ENCODE measurements around the gene NDUFA13.
"Not testable (repeated sequence)": the region's sequence is repeated elsewhere in the genome, so short reads cannot be mapped to it uniquely, and the experiment has no call there.

The NDUFA13 gene

DNA sequence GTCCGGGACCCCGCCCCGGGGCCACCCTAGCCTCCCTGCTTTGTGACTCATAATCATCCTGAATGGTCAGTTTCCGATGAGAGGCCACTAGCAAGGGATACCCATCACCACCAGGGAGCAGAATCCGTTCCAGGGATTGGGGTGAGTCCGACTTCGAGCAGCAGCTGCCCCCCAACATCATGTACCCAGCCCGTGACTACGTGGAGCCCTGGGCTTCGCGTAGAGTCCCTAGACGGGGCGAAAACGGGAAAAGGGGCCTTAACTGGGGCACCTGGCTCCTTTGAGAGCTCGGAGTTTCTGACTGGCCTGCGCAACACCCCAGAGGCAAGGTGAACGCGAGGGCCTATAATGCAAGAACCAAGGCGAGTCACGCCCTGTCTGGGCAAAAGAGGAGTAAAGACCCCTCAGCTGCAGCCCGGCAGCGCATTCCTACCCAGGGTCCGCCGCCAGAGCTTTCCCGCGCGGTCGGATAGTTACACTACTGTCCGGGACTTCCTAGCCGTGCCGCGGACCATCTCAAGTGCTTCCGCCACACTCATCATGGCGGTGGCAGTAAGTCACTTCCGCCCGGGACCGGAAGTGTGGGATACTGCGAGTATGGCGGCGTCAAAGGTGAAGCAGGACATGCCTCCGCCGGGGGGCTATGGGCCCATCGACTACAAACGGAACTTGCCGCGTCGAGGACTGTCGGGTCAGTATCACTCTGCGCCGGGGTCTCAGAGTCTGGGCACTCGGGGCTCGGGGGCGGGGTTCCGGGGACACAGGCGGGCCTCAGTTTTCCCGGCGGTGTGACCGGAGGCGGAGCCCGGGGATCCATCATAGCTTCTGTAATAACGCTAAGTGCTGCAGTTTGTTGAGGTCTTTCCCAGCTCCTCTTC is at the start of gene NDUFA13:
Gene NDUFA13, plus strand, starts transcription at position 584 of the 878 bp plus-strand sequence. Its CDS starts 14 bp downstream, at position 598.
- DNase-seq, result peak; percentile 94

DNA sequence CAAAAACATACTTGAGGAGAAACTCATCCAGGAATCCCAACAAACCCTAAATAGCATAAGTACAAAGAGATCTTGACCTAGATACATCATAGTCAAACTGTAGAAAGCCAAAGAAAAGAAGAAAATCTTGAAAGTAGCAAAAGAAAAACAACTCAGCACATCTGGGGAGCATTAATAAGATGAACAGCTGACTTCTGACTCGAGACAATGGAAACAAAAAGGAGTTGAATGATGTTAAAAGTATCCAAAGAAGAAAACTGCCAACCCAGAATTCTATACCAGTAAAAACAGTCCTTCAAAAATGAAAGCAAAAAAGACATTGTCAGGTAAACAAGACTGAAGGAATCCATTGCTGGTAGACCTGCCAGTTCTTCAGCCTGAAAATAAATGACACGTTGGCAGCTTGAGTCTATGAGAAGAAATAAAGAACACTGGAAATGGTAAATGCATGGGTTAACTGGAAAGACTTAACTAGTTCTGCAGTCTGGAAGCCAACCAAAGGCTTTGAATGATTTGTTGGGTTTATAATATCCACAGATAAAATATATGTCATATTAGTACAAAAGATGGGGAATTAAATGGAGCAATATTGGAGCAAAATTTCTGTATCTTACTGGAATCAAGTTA is 47.5 kb upstream of the NDUFA13 start:
- no peak for DNase-seq

DNA sequence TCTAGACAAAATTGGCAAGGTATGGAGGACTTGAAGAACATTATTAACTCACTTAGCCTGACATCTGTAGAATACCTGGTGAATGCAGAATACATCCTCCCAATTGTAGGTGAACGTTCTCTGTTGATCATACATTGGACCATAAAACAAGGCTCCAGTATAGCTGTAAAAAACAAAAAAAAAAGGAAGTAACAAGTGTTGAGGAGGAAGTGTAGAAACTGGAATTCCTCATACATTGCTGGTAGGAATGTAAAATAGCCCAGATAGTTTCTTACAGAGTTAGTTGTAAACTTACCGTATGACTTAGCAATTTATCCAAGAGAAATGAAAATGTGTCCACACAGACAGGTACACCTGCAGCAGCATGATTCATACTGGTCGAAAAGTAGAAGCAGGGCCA is 45.4 kb upstream of the NDUFA13 start:
- no peak for DNase-seq

DNA sequence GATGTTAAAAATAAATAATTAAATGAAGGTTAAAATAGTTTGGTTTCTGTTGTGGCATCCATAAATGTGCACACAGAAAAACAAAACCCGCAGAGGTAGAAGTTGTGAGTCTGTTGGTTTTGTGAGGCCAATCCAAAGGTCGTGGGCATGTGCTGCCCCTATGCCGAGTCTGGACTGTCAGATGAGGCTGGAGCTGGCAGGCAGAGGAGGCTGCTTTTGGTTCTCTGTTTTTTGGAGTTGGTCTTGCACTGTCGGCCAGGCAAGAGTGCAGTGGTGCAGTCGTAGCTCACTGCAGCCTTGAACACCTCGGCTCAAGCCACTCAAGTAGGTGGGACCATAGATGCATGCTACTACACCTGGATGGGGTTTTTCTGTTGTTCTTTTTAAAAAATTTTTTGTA is 44.3 kb upstream of the NDUFA13 start:
- DNase-seq, result no peak

DNA sequence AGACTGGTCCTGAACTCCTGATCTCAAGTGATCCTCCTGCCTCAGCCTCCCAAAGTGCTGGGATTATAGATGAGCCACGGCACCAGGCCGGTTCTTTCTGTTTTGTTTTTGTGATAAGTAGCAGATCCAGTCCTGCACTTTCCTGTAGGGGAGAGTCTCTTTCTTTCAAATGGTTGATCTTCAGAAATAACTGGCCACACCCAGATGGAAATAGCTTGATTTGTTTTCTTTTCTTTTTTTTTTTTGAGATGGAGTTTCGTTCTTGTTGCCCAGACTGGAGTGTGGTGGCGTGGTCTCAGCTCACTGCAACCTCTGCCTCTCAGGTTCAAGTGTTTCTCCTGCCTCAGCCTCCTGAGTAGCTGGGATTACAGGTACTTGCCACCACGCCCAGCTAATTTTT is 43.9 kb upstream of the NDUFA13 start:
- DNase-seq, result not testable (repeated sequence)

DNA sequence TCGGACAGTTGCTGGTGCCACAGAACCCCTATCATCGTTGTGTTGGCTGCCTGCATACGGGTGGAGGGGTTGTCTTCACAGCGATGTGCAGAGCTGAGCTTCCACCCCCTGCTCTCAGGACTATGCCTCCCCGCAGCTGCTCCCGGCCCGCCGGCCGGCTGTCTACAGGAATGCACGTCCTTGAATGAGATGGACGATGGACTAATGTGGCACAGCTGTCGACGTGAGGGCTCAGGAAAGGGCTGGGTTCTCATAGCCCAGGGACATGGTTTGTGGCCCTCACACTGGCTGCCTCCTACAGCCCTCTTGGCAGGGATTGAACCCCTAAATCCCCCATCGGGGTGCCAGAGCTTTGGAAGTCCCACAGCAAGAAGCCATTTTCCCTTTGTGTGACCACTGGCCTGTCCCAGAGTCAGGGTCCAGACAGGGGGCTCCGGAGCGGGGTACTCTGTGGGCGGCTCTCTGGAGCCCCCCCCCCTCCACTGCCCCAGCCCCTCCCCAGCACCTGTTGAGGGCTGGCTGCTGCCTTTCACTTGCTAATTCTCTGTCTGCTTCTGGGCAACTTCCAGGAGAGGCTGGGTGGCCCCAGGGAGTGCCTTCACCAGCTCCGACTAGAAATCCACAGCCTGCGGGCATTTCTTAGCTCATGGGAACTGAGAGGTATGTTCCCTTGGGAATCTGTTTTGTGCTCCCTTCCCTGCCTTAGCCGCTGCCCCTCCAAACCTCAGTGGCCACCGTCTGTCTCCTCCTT is 40.8 kb upstream of the NDUFA13 start:
- DNase-seq, result no peak

DNA sequence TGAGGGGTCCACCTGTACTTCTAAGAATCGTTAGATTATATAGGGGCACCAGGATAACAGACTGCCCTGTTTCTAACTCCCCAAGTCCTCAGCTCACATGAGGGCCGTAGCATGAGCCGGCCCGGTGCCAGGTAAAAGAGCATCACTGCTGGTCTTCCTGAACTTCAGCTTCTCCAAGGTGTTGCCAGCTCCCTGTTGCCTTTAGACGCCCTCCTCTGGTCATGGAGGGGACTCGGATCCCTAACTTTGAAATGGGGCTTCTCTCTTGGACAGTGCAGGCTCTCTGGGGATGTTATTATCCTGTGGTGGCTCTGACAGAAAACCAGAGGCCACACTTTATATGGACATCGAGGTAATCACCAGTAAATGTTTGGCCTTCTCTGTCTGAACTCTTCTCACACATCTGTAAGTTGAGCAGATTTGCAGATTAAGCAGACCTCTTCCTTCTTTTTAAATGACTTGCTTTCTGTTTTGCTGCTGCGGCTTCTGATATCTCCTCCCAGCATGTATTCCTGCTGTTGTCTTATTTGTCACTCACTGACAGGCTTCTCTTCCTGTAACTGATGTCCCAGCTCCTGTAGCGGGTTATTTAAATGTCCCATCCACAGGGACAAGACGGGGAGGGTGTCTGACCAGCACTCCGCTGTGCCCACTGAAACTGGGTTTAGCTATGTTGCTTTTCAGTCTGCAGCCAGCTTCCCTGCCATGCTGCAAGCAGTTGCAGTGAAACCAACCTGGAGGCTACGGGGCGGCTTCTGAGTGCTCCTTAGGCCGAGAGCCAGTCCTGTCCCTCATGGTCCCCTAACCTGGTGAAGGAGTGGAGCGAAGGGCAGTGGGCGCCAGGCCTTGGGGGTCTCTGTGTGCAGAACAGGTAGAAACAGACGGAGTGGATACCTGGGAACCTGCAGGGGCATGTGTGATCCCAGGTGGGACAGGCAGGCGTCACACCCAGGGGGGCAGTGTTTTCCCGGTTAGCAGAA is 39.9 kb upstream of the NDUFA13 start:
- no peak for DNase-seq

DNA sequence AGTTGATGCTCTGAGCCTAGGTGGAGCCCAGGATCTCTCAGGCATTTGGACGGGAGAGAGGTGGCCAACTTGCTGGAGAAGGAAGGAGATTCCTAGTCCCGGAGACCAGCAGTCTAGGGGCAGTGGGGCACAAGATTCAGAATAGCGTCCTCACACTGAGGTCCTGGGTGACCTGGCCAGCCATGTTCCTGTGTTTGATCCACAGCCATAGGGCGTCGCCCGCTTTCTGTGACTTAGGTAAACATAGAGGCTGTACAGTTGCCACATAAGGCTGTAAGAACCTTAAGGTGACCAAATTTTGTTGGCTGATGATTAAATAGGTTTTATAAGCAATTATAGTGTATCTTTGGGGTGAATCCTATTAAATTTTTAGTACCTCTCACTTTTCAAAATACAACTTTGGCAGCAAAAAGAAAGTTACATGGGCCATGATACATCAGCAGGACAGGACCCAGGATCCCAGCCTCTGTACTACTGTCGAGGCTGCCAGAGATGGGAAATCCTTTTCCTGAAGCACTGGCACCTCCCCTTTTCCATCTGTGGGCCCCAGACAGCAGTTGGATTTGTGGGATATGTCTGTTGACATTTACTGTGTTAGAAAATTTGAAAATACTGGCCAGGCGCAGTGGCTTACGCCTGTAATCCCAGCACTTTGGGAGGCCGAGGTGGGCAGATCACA is 38.2 kb upstream of the NDUFA13 start:
- no peak for DNase-seq

DNA sequence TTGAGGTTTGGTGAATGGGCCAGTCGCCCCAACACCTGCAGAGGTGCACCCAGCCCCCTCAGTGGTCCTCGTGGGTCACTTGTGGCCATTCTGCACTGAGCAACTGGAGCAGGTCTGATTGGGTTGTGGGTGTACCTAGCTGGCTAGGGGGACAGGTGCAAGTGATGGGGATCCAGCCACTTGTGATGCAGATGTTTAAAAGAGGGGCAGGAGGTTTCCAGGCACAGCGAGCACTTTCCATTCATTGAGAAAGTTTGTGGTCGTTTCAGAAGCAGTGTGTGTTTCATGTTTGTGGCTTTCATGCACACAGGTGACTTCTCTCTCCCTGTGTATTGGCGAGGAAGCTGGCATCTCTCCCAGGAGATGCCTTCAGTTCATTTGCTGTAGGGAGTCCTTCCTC is 35.3 kb upstream of the NDUFA13 start:
- no peak for DNase-seq

DNA sequence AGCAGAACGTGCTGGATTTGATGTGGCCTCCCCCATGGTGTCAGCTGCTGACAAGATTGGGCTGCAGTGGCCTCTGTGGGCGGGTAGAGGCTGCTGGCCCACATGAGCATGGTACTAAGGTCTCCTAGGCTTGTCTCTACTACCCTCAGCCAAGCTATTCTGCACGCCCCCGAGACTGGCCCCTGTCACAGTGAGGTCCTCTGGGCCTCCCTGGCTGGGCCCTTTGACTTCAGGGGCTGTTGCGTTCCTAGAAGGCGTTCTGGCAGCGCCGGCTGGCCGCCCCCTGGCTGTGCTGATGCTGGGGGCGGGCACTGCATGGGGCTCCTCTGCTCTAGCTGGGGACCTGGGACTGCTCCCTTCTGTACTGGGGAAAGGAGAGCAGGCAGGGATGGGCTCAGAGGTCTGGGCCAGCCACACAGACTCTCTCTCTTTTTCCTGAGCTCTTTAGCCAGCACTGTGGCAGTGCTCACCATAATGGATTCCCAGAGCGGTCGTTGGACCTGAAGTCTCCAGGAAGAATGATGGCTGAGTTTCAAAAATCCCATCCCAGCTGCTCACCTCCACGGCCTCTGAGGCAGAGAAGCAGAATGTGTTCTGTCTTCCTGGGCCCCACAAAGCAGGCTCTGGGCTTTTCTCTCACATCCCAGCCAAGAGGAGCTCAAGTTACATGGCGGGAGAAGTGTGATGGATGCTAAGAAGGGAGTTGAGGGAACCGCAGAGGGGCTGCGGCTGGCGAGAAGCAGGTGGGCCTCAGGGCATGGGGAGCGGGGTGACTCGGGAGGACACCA is 33.0 kb upstream of the NDUFA13 start:
- DNase-seq, result no peak

DNA sequence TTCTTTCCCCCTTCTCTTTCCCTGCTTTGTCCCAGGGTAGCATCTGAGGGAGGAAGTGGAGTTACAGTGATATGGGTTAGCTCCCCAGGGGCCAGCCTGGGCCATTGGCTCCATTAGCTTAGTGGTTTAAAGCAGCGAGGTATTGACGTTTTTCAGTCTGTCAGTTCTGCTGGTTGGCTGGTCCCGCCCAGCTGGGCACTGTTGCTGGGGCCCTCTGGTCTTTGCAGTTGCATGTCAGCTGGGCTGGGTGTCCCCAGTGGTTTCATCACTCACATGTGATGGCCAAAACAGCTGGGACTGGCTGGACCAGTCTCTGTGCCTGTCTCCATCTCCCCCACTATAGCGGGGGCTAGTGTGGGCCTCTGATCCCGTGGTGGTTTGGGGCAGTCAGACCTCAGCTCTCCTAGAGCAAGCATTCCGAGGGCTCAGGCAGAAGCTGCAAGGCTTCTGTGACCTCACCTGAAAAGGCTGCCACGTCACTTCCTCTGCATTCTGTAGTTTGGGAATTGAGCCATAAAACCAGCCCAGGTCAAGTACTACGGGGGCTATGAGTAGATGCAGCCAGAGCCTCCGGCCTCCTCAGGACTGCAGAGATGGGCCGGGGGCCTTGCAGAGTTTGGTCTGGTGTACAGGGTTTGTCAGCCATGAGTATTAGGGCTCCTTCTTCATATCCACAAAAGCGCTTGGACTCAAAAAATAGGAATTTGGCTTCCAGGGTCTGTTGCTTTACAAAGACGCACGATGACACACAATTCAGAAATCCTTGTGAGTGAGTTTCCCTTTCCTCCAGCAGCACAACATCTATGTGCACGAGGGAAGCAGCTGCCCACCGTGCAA is 30.6 kb upstream of the NDUFA13 start:
- no peak for DNase-seq

DNA sequence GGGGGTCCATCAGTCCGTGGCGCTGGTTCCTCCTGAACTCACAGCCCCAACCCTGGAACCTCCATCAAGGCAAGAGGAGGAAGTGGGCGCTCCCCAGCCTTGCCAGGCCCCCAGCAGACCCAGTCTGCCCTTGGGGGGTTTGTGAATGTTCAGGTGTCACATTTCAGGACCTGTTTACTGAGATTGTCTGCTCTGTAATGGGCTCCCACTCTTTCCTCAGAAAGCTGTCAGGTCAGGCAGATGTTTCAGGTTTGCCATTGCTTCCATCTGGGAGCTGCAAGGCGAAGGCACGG is 30.1 kb upstream of the NDUFA13 start:
- DNase-seq, result no peak

DNA sequence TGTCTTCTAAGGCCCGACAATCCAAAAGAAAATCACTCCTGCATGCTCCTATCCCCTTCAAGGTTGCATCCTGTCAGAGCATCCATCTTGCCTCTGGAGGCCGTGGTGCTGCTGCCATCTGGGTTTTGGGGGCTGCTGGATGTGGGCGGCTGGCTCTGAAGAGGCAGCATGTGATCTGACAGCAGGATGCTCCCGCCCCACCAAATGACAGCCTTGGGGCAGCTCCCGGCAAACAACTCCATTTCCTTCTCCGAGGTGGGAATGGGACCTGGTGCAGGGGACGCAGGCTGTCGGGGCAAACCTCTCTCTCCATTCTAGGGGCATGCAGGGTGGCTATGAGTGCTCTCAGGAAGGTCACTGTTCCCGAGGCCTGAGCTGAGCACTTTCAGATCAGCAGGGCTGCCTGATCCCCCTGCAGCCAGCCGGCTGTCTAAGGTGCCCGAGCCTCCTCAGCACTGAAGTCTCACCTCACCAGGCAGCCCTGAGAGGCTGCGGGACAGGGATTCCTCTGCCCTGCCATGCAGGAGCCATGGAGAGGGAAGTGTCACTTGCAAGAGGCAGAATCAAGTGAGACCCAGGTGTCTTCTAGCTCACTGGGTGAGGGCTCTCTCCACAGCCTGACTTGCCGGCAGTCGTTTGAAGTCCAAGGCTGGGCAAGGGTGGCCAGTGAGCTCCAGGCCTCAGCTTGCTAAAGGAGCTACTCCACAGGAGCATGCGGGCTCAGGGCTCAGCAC is 29.5 kb upstream of the NDUFA13 start:
- DNase-seq, result no peak

DNA sequence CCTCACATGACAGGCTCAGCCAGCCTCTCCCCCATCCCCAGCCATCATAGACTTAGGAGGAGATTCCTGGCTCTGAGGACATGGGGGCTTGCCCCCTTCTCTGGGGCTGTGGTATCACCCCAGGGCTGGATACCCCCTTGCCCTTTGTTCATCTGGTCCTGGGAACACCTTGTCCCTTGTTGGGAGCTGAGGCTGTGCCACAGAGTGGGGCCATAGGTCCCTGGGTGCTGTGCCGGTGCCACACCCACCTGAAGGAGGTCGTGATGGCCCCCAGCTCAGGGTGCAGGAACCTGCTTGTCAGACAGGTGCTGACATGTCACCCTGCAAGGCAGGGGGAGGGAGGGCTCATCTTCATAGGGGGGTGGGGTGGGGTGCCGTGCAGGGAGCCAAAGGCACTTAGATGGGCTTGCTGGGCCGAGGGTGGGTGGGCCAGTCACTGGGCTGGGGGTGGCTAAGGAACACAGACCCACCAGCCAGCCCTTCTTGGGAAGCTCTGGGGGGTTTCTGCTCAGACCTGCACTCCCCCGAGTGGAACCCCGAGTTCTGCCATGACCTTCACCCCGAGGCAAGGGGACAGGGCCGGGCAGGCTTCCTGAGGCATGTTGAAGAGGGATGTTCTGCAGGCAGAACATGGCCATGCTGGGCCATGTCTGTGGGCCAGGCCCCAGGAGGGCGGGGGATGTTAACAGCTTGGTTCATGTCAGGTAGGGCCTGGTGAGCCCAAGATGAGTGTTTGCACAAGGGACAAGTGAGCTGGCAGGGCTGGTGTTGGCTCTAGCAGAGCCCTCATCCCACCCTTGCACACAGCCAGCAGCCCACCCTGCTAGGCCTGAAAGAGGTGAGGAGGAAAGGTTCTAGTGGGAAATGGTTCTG is 28.7 kb upstream of the NDUFA13 start:
- DNase-seq, result no peak

DNA sequence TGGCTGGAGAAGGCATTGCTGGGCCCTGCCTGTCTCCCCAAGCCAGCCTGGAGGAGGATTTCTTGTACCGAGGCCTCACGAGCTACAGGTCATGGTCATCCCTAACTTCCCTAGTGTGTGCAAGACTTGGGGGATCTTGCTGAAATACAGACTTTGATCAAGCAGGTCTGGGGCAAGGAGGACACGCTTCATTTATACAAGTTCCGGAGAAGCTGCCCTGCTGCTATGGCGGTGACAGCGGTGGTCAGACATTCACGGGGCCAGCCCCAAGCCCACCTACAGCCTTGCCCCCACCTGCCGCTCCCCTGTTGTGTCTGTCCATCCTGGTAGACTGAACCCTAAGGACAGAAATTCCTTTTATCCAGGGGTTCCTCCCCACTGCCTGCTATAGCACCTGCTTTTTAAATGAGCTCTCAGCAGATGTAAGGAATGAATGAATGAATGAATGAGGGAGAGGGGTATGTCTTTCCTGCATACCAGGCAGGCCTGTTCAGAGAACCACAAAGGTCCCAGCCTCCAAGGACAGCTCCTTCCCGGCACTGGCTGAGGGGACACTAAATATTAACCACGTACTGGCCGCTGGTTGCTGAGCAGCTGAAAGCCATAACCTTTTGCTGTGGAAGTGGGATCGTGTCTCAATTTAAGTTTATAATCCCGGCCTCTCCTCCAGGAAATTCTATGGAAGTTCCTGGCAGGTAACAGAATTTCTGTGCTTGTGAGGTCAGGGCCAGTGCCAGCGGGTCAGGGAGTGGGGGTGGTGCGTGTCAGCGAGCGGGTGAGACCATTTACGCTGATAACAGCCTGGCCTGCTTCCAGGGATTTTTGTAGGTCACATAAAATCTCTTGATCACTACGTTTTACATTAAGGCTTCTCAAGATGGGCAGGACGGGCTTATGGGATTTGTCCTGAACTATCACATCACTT is 27.8 kb upstream of the NDUFA13 start:
- DNase-seq, result no peak

DNA sequence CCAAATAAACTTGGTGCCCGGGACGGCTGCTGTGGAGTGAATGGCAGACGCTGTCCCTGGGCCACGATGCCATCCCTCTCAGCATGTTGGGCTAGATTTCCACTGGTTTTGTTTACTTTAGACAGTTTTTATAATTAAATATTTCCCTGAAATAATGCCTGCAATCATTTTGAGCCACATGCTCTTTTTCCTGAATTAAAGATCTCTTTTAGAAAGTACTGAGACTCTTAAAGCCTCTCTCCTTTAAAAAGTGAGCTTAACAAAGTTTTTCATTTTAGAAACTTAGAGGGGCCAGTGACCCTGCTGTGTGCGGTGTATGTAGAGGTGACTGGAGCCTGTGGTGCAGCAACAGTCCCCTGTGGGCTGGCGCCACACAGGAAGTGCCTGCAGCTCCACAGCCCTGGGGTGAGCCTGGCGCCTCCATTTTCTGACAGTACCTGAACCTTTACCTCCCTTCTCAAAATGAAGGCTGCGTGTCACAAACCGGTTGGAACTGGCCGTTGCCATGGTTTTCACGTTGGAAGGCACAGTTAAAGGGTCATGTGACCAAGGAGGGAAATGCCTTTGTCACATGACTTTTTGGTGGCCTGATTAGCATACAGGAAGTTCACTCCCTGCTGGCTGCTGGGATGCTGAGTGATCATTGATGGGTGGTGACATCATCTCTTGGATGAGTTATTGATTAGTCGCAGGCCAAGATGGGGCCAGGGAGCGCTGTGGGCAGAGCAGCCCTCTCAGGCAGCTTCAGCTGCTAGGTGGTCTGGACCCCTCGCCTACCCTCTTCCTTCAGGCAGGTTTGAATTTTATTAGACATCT is 26.9 kb upstream of the NDUFA13 start:
- peak; percentile 63 for DNase-seq
